ENCODE data around the gene ADSS1. TPM values are rescaled to one million over a fixed set of nuclear protein-coding genes. Genes with fewer than 3 reads are reported as not detected.

ADSS1 gene
- polyA plus RNA-seq, 1 of the 3 experiments (the other 2 are of a cell fraction): 14.3 TPM

DNA sequence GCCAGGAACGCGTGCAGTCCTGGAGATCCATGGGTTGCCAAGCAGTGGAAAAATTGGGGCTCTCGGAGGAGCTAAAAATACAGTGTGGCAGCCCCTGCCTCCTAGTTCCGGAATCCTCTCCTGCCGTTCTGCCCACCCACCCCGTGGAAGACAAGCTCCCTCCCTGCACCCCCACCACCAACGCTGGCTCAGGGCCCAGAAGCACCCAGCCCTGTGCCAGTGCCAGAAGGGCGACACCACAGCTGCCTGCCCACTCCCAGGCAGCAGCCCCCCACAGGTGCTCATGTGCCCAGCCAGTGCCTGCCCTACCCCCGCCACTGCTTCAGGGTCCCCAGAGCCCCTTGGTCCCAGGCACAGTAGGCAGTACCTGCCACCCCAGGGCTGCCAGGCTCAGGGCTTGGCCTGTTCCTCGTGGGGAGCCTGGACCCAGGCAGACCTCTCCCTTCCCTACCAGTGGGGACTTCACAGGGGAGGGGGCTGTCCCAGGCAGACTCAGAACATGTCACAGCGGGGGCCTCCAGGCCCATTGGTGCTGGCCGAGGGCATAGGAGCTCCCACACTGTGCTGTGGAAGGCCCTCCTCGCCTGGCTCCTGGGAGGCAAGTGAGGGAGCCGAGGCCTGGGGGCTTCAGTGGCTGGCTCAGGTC is 27.2 kb upstream of the ADSS1 start:
- TF ChIP-seq, protein P1, sequence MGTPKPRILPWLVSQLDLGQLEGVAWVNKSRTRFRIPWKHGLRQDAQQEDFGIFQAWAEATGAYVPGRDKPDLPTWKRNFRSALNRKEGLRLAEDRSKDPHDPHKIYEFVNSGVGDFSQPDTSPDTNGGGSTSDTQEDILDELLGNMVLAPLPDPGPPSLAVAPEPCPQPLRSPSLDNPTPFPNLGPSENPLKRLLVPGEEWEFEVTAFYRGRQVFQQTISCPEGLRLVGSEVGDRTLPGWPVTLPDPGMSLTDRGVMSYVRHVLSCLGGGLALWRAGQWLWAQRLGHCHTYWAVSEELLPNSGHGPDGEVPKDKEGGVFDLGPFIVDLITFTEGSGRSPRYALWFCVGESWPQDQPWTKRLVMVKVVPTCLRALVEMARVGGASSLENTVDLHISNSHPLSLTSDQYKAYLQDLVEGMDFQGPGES (IDR thresholded peaks at IDR 0.05; ENCODE audit: low read depth, low read length): no peak
- no peak for TF ChIP-seq POLR2AphosphoS5 (IDR thresholded peaks at IDR 0.05; ENCODE audit: low read depth, low read length)
- TF ChIP-seq ELF1 (IDR thresholded peaks at IDR 0.05): no peak
- TF ChIP-seq, protein P2, sequence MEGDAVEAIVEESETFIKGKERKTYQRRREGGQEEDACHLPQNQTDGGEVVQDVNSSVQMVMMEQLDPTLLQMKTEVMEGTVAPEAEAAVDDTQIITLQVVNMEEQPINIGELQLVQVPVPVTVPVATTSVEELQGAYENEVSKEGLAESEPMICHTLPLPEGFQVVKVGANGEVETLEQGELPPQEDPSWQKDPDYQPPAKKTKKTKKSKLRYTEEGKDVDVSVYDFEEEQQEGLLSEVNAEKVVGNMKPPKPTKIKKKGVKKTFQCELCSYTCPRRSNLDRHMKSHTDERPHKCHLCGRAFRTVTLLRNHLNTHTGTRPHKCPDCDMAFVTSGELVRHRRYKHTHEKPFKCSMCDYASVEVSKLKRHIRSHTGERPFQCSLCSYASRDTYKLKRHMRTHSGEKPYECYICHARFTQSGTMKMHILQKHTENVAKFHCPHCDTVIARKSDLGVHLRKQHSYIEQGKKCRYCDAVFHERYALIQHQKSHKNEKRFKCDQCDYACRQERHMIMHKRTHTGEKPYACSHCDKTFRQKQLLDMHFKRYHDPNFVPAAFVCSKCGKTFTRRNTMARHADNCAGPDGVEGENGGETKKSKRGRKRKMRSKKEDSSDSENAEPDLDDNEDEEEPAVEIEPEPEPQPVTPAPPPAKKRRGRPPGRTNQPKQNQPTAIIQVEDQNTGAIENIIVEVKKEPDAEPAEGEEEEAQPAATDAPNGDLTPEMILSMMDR (IDR thresholded peaks at IDR 0.05): no peak
- TF ChIP-seq, protein P3, sequence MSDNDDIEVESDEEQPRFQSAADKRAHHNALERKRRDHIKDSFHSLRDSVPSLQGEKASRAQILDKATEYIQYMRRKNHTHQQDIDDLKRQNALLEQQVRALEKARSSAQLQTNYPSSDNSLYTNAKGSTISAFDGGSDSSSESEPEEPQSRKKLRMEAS (IDR thresholded peaks at IDR 0.05; ENCODE audit: low read depth): no peak
- no peaks in the 10 kb centered on the region for H3K9me2 ChIP-seq
- no peak overlapping the region for H3K4me2 ChIP-seq
- no peak overlapping the region for H3K27ac ChIP-seq (ENCODE audit: low read depth in 2 of 2, low read length in 1 of 2)
- H3K4me1 ChIP-seq (ENCODE audit: control insufficient read depth in 1 of 2, insufficient read depth in 2 of 2, low read depth in 1 of 2, low read length in 1 of 2): peaks cover 0 to 17% of the 10 kb centered on the region in 2 experiments; a peak in 1 of 4 replicates
- WGBS (ENCODE audit: low lambda C conversion rate): 97% methylated on average over 6 of the region's 14 CpGs
- H3K36me3 ChIP-seq (replicated peaks in 1 of 2; ENCODE audit: control insufficient read depth in 1 of 2, insufficient read depth in 2 of 2, low read length in 1 of 2): peaks cover 3 to 18% of the 10 kb centered on the region in 2 experiments
- H3K27me3 ChIP-seq (ENCODE audit: insufficient read depth): no peaks in the 10 kb centered on the region
- no peak for DNase-seq
- peaks cover 72% of the 10 kb centered on the region for H3K79me2 ChIP-seq (ENCODE audit: insufficient read depth)
- no peak overlapping the region for H2AFZ ChIP-seq (ENCODE audit: low read depth)
- no peak overlapping the region for H3K4me3 ChIP-seq (ENCODE audit: low read depth in 2 of 2, low read length in 1 of 2)
- no peaks in the 10 kb centered on the region for H3F3A ChIP-seq (replicated peaks; ENCODE audit: insufficient read depth)
- peaks cover 70% of the 10 kb centered on the region for H4K20me1 ChIP-seq (ENCODE audit: insufficient read depth)
- H3K9me3 ChIP-seq: no peaks in the 10 kb centered on the region
- ChIA-PET POLR2A (no interaction called here), CTCF (interaction anchor here (0.7 to 6.3 kb wide), 4 partner anchors 12 to 26 kb away, joined by 3 to 33 read pairs (median 6); partner anchors contain the start of gene ADSS1)
- H3K9ac ChIP-seq: no peak overlapping the region

DNA sequence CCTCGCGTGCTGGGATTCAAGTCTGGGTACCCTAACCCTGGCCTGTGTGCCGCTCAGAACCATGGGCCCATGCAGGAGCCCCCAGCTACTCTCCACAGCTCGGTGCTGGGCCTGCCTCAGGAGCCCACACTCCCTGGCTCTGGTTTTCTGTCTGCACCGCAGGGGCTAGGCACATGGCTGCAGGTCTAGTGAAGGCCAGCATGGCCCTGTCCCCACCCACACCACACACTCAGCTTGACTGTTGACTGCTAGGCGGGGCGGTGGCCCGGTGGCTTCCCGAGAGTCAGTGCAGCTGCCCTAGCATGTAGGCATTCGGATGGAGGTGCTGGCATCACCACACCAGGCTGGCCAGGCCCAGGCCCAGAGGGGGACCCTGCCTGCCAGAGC is 26.7 kb upstream of the ADSS1 start:
- ChIA-PET CTCF (interaction anchor here (0.7 to 6.3 kb wide), 5 partner anchors 11 to 510 kb away, joined by 3 to 33 read pairs (median 5); partner anchors contain the start of gene ADSS1), POLR2A (no interaction called here)
- DNase-seq: no peak
- H3K4me3 ChIP-seq (ENCODE audit: low read depth in 2 of 2, low read length in 1 of 2): no peak overlapping the region
- peaks cover 65% of the 10 kb centered on the region for H4K20me1 ChIP-seq (ENCODE audit: insufficient read depth)
- H3K36me3 ChIP-seq (replicated peaks in 1 of 2; ENCODE audit: control insufficient read depth in 1 of 2, insufficient read depth in 2 of 2, low read length in 1 of 2): peaks cover 3 to 18% of the 10 kb centered on the region in 2 experiments
- no CpG with 5 or more reads among the region's 10 CpGs for WGBS (ENCODE audit: low lambda C conversion rate)
- no peak overlapping the region for H3K27ac ChIP-seq (ENCODE audit: low read depth in 2 of 2, low read length in 1 of 2)
- H3K9me3 ChIP-seq: no peaks in the 10 kb centered on the region
- H3K9ac ChIP-seq: no peak overlapping the region
- H3K9me2 ChIP-seq: no peaks in the 10 kb centered on the region
- H3F3A ChIP-seq (replicated peaks; ENCODE audit: insufficient read depth): no peaks in the 10 kb centered on the region
- TF ChIP-seq MXI1 (IDR thresholded peaks at IDR 0.05; ENCODE audit: low read depth, low read length) (no peak), NFIC (IDR thresholded peaks at IDR 0.05; ENCODE audit: borderline replicate concordance) (no peak), GABPA (IDR thresholded peaks at IDR 0.05; ENCODE audit: low read depth) (no peak), MEF2A (IDR thresholded peaks at IDR 0.05; ENCODE audit: borderline replicate concordance, low read depth) (no peak), POLR2AphosphoS5 (IDR thresholded peaks at IDR 0.05; ENCODE audit: low read depth, low read length) (no peak), EP300 (IDR thresholded peaks at IDR 0.05; ENCODE audit: borderline replicate concordance in 1 of 2, low read depth in 1 of 2, low read length in 1 of 2) (no peak), YY1 (IDR thresholded peaks at IDR 0.05; ENCODE audit: low read depth) (no peak)
- H3K79me2 ChIP-seq (ENCODE audit: insufficient read depth): peaks cover 67% of the 10 kb centered on the region
- H3K27me3 ChIP-seq (ENCODE audit: insufficient read depth): no peaks in the 10 kb centered on the region
- no peak overlapping the region for H3K4me2 ChIP-seq
- peaks cover 0 to 17% of the 10 kb centered on the region in 2 experiments; a peak in 1 of 4 replicates for H3K4me1 ChIP-seq (ENCODE audit: control insufficient read depth in 1 of 2, insufficient read depth in 2 of 2, low read depth in 1 of 2, low read length in 1 of 2)
- H2AFZ ChIP-seq (ENCODE audit: low read depth): no peak overlapping the region

Data from SK-N-SH (cell line).